ENCODE results near the gene FHIT.
"Not testable (repeated sequence)": the region's sequence is repeated elsewhere in the genome, so short reads cannot be mapped to it uniquely, and the experiment has no call there.

FHIT gene

GRCh38 chr3:60919296-60919695, 332.0 kb downstream of the FHIT start:
- no peak for DNase-seq (ENCODE audit: low read depth)

- no peak for DNase-seq (ENCODE audit: low read depth)
Measured at GRCh38 chr3:60917141-60917540, 334.1 kb downstream of the FHIT start.

GRCh38 chr3:60916546-60916945, 334.7 kb downstream of the FHIT start:
- no peak for DNase-seq (ENCODE audit: low read depth)

- DNase-seq (ENCODE audit: low read depth) = no peak
Measured at GRCh38 chr3:60913474-60913873, 337.8 kb downstream of the FHIT start.

- DNase-seq (ENCODE audit: low read depth) = no peak
Measured at GRCh38 chr3:60912876-60913275, 338.4 kb downstream of the FHIT start.

GRCh38 chr3:60912142-60912541, 339.1 kb downstream of the FHIT start:
- DNase-seq (ENCODE audit: low read depth) = no peak

- no peak for DNase-seq (ENCODE audit: low read depth)
Measured at GRCh38 chr3:60909526-60909925, 341.7 kb downstream of the FHIT start.

- no peak for DNase-seq (ENCODE audit: low read depth)
Measured at GRCh38 chr3:60906283-60906682, 345.0 kb downstream of the FHIT start.

GRCh38 chr3:60898321-60898720, 352.9 kb downstream of the FHIT start:
- no peak for DNase-seq (ENCODE audit: low read depth)

GRCh38 chr3:60893946-60894345, 357.3 kb downstream of the FHIT start:
- DNase-seq (ENCODE audit: low read depth) = no peak

- no peak for DNase-seq (ENCODE audit: low read depth)
Measured at GRCh38 chr3:60890226-60890625, 361.0 kb downstream of the FHIT start.

GRCh38 chr3:60888952-60889351, 362.3 kb downstream of the FHIT start:
- DNase-seq (ENCODE audit: low read depth) = not testable (repeated sequence)

GRCh38 chr3:60887574-60887973, 363.7 kb downstream of the FHIT start:
- DNase-seq (ENCODE audit: low read depth) = no peak

GRCh38 chr3:60886518-60886917, 364.7 kb downstream of the FHIT start:
- no peak for DNase-seq (ENCODE audit: low read depth)

GRCh38 chr3:60884005-60884404, 367.2 kb downstream of the FHIT start:
- DNase-seq (ENCODE audit: low read depth) = no peak

GRCh38 chr3:60877188-60877587, 374.1 kb downstream of the FHIT start:
- DNase-seq (ENCODE audit: low read depth) = no peak

- no peak for DNase-seq (ENCODE audit: low read depth)
Measured at GRCh38 chr3:60870396-60870795, 380.9 kb downstream of the FHIT start.

GRCh38 chr3:60867200-60867599, 384.1 kb downstream of the FHIT start:
- DNase-seq (ENCODE audit: low read depth) = no peak

GRCh38 chr3:60856257-60857046, 394.8 kb downstream of the FHIT start:
- DNase-seq (ENCODE audit: low read depth) = no peak

GRCh38 chr3:60855250-60855649, 396.0 kb downstream of the FHIT start:
- no peak for DNase-seq (ENCODE audit: low read depth)

- DNase-seq (ENCODE audit: low read depth) = no peak
Measured at GRCh38 chr3:60854791-60855190, 396.5 kb downstream of the FHIT start.

GRCh38 chr3:60847791-60848190, 403.5 kb downstream of the FHIT start:
- DNase-seq (ENCODE audit: low read depth) = no peak

GRCh38 chr3:60844256-60844655, 407.0 kb downstream of the FHIT start:
- no peak for DNase-seq (ENCODE audit: low read depth)

GRCh38 chr3:60841355-60841754, 409.9 kb downstream of the FHIT start:
- DNase-seq (ENCODE audit: low read depth) = peak; percentile 3

All from amniotic epithelial cell (primary cell).